Tibial artery (tissue), 4 donors: Measurements from ENCODE around the gene VPS45.
A peak's percentile ranks its signal among the peaks of the same experiment; 100 is the strongest.

Source experiments
- DNase-seq, 2 donors: peaks; one replicate each; pipeline ENCODE4 v3.0.0-alpha.2; 2019
- H3K27ac ChIP-seq, 2 donors: fragments of 200-600 bp; sonication (generic) in 1 of 2; 1 replicate in 1 of 2; 2 replicates in 1 of 2; pipeline ENCODE4 v1.5.1; 2018 to 2019; ENCODE audit warnings: mild to moderate bottlenecking in 1 of 2
- H3K27me3 ChIP-seq, 2 donors: fragments of 200-600 bp; sonication (generic) in 1 of 2; one replicate each; pipeline versions ENCODE4 v1.5.1 to v1.6.0; 2016 to 2019
- H3K36me3 ChIP-seq, 3 donors: fragments of 200-600 bp; sonication (generic) in 2 of 3; one replicate each; pipeline ENCODE4 v1.5.1; 2016 to 2019; ENCODE audit warnings: mild to moderate bottlenecking in 2 of 3
- H3K4me1 ChIP-seq, 4 donors: fragments of 200-600 bp; sonication (generic) in 2 of 4; 1 replicate in 3 of 4; 2 replicates in 1 of 4; pipeline ENCODE4 v1.5.1; 2016 to 2019
- H3K4me3 ChIP-seq, 2 donors: fragments of 200-600 bp; sonication (generic) in 1 of 2; 1 replicate in 1 of 2; 2 replicates in 1 of 2; pipeline ENCODE4 v1.5.1; 2018 to 2019; ENCODE audit warnings: mild to moderate bottlenecking in 2 of 2
- H3K9me3 ChIP-seq, 3 donors: fragments of 200-600 bp; sonication (generic) in 1 of 3; one replicate each; pipeline ENCODE4 v1.5.1; 2016 to 2019
- CTCF ChIP-seq, 2 experiments: fragments of 200-600 bp in 1 of 2; fragments of 450-650 bp in 1 of 2; IDR thresholded peaks; one replicate each; pipeline ENCODE4 v1.5.1; 2017 to 2019; ENCODE audit warnings: antibody characterized with exemption in 2 of 2, mild to moderate bottlenecking in 1 of 2, moderate library complexity in 1 of 2
- intact Hi-C: fragments of 100-400 bp; cut with DNase I; formaldehyde crosslinking; loops from one replicate; pipeline ENCODE4 v1.15.0; 2023; ENCODE audit warnings: low total_unique reads

The VPS45 gene

GRCh38 chr1:150109586-150109985, 42.0 kb downstream of the VPS45 start:
- Histone ChIP-seq H3K27me3 (no peaks in the 10 kb centered on the region), H3K4me3 (no peak overlapping the region), H3K36me3 (peaks cover 17 to 41% (median 28%) of the 10 kb centered on the region in 3 donors), H3K27ac (no peak overlapping the region), H3K9me3 (no peaks in the 10 kb centered on the region), H3K4me1 (no peaks in the 10 kb centered on the region)
- DNase-seq: no peak
- no peak for TF ChIP-seq CTCF (IDR thresholded peaks at IDR 0.05)
- intact Hi-C loops: no loop called here

- no peak for TF ChIP-seq CTCF (IDR thresholded peaks at IDR 0.05)
Observed at GRCh38 chr1:150110116-150110515, 42.5 kb downstream of the VPS45 start.

GRCh38 chr1:150111670-150112069, 44.1 kb downstream of the VPS45 start:
- no peak for DNase-seq
- peaks cover 0 to 9% (median 0%) of the 10 kb centered on the region in 3 donors for H3K9me3 ChIP-seq
- intact Hi-C loops: no loop called here
- H3K4me1 ChIP-seq: no peaks in the 10 kb centered on the region
- H3K4me3 ChIP-seq: no peak overlapping the region
- no peak for TF ChIP-seq CTCF (IDR thresholded peaks at IDR 0.05)
- no peaks in the 10 kb centered on the region for H3K27me3 ChIP-seq
- H3K36me3 ChIP-seq: peaks cover 9 to 47% (median 41%) of the 10 kb centered on the region in 3 donors
- peak overlapping the region in 1 of 2 donors; percentile 43 for H3K27ac ChIP-seq

More at GRCh38 chr1:150110116-150110515, 42.5 kb downstream of the VPS45 start:
- peaks cover 17 to 41% (median 33%) of the 10 kb centered on the region in 3 donors for H3K36me3 ChIP-seq
- no peaks in the 10 kb centered on the region for H3K4me1 ChIP-seq
- no peaks in the 10 kb centered on the region for H3K27me3 ChIP-seq
- H3K4me3 ChIP-seq: no peak overlapping the region
- intact Hi-C loops: no loop called here
- H3K27ac ChIP-seq: no peak overlapping the region
- H3K9me3 ChIP-seq: peaks cover 0 to 5% (median 0%) of the 10 kb centered on the region in 3 donors
- DNase-seq: no peak

GRCh38 chr1:150115121-150115520, 47.5 kb downstream of the VPS45 start:
- peaks cover 0 to 9% (median 0%) of the 10 kb centered on the region in 3 donors for H3K9me3 ChIP-seq
- intact Hi-C loops: no loop called here
- no peaks in the 10 kb centered on the region for H3K27me3 ChIP-seq
- no peak overlapping the region for H3K27ac ChIP-seq
- H3K4me3 ChIP-seq: no peak overlapping the region
- DNase-seq: no peak
- TF ChIP-seq CTCF (IDR thresholded peaks at IDR 0.05): no peak
- peaks cover 9 to 51% (median 41%) of the 10 kb centered on the region in 3 donors for H3K36me3 ChIP-seq
- no peaks in the 10 kb centered on the region for H3K4me1 ChIP-seq

GRCh38 chr1:150118716-150119115, 51.1 kb downstream of the VPS45 start:
- no peak for TF ChIP-seq CTCF (IDR thresholded peaks at IDR 0.05)
- peaks cover 8 to 35% (median 22%) of the 10 kb centered on the region in 3 donors for H3K36me3 ChIP-seq
- no peaks in the 10 kb centered on the region for H3K4me1 ChIP-seq
- H3K27me3 ChIP-seq: no peaks in the 10 kb centered on the region
- H3K27ac ChIP-seq: no peak overlapping the region
- no peak overlapping the region for H3K4me3 ChIP-seq
- peaks cover 0 to 9% (median 0%) of the 10 kb centered on the region in 3 donors for H3K9me3 ChIP-seq
- DNase-seq: no peak
- intact Hi-C loops: no loop called here
